D341Med (cell line): Measurements from ENCODE around the gene CXXC5.

ENCODE experiments used
- DNase-seq: peaks from one replicate; pipeline ENCODE4 v3.0.0; 2012; ENCODE audit warnings: low spot score

Gene CXXC5

GRCh38 chr5:139692679-139693308, 44.6 kb downstream of the CXXC5 start:
- DNase-seq: no peak

GRCh38 chr5:139693676-139694364, 45.7 kb downstream of the CXXC5 start:
- no peak for DNase-seq

DNA sequence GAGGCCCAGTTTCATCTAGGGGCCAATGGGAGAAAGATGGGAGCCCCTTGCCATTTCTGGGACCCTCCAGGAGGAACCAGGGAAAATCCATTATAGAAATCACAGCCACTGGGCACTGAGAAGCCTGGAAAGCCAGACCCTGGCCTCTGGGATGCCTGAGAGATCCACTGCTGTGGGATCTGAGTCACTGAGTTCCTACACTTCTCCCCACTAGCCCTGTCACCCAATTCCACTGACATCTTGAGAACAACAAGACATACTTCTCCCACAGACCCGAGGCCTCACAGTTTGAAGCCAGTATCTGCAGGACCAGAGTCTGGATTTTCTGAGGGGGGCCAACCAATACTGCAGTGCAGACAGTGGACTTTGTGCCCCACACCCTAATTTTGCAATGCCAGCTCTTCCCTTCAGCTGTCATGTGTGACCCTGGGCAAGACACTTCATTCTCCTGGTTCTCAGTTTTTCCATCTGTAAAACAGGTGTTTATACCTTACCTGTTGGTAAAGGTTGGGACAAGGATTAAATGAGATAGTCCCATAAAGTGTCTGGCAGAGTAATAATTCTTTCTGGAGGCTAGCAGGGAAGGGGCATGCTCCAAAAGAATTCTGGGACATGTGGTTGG, 46.5 kb downstream of the CXXC5 start:
- no peak for DNase-seq

- DNase-seq: no peak
Observed at GRCh38 chr5:139695178-139695573, 47.0 kb downstream of the CXXC5 start.

GRCh38 chr5:139696167-139696893, 48.2 kb downstream of the CXXC5 start:
- DNase-seq: no peak

DNA sequence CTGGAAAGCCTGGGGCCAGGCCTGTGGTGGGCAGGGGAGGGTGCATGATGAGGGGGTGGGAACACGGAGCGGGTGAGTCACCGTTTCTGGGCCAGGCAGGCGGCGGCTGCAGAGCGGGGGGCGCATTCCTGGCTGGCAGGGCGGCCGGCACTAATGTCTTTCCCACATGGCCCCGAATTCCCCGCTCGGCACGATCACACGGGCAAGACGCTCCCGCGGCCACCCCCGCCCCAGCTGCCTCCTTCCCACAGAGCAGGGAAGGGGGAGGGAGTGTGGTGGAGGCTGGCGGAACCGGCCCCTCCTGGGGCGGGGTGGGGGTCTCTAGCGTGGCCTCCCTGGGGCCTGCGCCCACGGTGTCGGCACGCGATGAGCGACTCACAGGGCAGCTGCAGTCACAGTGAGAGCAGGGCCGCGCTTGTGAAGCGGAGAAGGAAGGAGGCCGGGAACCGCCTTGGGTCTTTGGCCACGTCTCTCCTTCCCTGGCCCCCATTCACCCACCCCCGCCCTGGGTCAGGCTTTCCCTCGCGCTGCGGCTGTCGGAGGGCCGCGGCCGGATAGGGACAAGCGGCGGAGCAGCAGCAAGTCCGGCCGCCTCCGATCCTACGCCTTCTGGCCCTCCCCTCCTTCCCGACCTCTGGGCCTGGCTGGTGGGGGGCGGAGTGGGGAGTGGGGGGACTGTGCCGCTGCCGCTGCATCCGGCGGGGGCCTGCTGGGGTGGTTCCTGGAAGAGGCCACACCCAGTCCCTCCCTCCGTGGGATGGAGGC, 48.9 kb downstream of the CXXC5 start:
- no peak for DNase-seq

DNA sequence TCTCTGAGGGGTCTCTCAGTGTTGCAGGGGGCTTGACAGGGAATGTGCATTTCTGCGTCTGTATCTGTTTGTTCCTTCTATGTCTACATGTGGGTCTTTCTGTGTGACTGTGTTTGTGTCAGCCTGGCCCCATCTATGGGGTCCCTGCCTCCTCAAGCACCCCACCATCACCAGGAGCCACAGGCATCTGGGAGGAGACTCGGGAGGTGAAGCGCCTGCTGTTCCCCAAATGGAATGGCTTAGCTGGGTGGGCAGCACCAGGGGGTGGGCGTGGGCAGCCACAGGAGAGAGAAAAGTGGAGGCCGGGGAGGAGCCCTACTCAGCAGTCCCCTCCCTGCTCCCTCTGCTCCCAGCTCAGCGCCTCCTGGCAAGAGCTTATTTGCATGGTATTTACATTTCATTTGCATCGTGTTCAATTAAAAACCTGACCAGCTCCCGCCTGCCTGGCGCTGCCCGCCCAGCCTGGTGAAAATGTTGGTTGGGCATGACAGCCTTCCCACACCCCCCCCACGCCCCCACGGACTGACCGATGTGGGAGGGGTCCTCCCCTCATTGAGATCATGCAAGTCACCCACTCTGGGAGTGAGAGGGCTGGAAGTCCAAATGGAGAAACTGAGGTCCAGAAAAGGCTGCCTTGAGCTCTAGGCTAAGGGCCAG, 50.5 kb downstream of the CXXC5 start:
- DNase-seq: no peak

- DNase-seq: no peak
Observed at GRCh38 chr5:139699351-139699750, 51.2 kb downstream of the CXXC5 start.

DNA sequence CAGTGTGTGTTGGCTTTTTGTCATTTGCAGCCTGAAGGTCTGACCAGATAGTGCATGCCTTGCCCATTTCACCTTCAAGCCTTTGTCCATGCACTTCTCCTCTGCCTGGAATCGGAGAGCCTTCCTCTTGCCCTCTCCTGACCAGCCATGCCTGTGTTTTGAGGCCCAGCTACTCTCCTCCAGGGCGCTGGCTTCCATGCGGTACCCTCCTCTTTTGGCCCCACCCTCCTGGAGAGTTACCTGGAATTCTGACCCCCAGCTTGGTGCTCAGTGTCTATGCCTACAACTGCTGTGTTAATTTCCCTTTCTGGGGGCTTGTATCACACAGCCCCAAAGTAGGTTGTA, 52.5 kb downstream of the CXXC5 start:
- DNase-seq: no peak

GRCh38 chr5:139701056-139701741, 53.0 kb downstream of the CXXC5 start:
- DNase-seq: no peak

- DNase-seq: no peak
Observed at GRCh38 chr5:139702548-139702947, 54.4 kb downstream of the CXXC5 start.

DNA sequence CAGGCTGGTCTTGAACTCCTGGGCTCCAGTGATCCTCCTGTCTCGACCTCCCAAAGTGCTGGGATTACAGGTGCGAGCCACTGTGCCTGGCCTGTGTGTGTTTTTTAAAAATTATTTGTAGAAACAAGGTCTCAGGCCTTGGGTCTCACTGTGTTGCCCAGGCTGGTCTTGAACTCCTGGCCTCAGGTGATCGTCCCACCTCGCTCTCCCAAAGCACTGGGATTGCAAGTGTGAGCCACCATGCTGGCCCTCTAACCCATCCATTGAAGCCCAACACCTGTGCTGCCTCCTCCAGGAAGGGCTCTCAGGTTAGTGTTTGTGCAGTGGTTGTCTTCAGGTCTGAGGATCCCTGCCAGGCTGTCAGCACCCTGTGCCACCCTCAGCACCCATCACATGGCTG, 56.6 kb downstream of the CXXC5 start:
- DNase-seq: no peak

DNA sequence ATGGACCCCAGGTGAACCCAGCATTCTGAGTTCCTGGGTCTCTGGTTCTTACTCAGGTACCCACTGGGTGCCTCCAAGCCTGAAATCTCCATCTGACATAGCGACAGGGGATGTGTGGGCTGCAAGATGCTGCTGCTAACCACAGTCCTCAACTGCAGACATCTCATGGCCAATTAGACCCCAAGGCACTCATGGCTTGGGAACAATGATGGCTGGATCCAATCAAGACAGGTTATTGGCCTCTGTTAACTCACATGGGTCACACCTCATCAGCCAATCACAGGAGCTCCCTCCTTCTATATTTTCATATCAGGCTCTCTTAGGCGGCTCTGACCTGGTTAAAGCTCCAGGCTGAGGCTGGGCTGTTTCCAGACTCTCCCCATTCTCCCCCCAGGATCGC, 57.0 kb downstream of the CXXC5 start:
- no peak for DNase-seq

- DNase-seq: no peak
Observed at GRCh38 chr5:139705655-139706587, 57.8 kb downstream of the CXXC5 start.

DNA sequence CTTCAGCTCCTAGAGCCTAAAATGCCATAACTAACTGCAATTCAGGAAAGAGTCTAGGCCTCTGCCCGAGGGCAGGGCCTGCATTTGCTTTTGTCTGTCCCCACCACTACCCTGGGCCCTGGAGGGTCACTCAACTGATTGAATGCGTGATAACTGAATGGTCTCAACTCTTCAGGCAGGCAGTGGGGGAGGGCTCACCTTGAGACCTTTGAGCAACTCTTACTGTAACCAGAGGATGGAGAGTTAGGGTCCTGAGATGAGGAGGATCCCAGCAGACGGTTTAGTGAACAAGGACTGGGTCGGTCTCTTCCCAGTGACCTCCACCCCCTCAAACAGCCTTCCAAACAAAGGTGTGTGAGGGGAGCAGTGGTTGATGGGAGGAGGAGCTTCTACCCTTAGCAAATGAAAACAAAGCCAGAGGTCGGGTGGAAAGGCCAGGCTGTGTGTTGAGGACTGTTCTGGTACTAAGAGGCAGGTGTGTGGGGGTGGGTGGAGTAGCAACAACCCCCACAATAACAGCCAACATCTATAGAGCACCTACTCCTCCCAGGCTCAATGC, 59.4 kb downstream of the CXXC5 start:
- DNase-seq: no peak

GRCh38 chr5:139708434-139708861, 60.3 kb downstream of the CXXC5 start:
- no peak for DNase-seq

GRCh38 chr5:139708877-139709581, 60.9 kb downstream of the CXXC5 start:
- DNase-seq: no peak

DNA sequence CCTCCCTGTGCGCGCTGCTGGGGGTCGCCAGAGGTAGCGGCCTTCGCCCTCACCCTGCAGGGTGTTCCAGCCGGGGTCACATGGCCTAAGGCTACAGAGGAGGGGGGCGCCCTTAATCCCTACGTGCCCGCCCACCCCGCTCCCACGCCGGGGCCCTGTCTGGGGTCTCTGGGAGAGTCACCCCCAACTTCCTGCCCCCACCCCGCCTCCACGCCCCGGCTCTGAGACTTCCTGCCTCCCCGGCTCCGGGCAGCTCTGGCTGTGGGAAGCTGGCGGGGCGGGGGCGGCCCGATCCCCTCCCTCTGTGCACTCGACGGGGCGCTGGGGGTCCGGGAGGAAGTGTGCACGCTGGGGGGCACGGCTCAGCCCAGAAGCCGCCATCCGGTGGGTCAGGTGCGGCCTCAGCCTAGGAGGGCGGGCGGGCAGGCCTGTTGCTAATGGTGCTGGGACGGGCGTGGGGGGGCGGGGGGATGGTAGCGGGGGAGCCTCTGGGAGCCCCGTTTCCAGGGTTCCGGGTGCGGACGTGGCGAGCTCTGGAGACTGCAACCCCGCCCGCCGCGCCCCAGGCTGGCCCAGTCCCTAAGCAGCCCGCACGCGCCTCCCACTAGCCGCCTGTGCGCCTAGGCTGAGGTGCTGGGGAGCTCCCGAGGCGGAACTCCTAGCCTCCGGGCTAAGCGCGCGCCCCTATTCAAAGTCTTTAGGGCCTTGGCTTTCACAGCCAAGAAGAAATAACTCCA, 61.6 kb downstream of the CXXC5 start:
- no peak for DNase-seq
